Esophagus muscularis mucosa (tissue), 4 donors: Measurements from ENCODE around the gene CD99L2. TPM values are rescaled to one million over a fixed set of nuclear protein-coding genes. Genes with fewer than 3 reads are reported as not detected.
"Not testable (repeated sequence)": the region's sequence is repeated elsewhere in the genome, so short reads cannot be mapped to it uniquely, and the experiment has no call there.

ENCODE experiments used
- DNase-seq: peaks from one replicate; pipeline ENCODE4 v3.0.0-alpha.2; 2017; ENCODE audit errors: extremely low spot score
- H3K27ac ChIP-seq, 4 donors: fragments of 200-600 bp; sonication (generic); replicated peaks in 1 of 4; 1 replicate in 3 of 4; 2 replicates in 1 of 4; pipeline ENCODE4 v1.5.1; 2016 to 2019; ENCODE audit warnings: mild to moderate bottlenecking in 1 of 4
- H3K27me3 ChIP-seq, 4 donors: fragments of 200-600 bp; sonication (generic); one replicate each; pipeline versions ENCODE4 v1.5.1 to v1.6.0; 2016 to 2019
- H3K36me3 ChIP-seq, 4 donors: fragments of 200-600 bp; sonication (generic); one replicate each; pipeline ENCODE4 v1.5.1; 2016 to 2019
- H3K4me1 ChIP-seq, 4 donors: fragments of 200-600 bp; sonication (generic); one replicate each; pipeline ENCODE4 v1.5.1; 2016 to 2019
- H3K4me3 ChIP-seq, 4 donors: fragments of 200-600 bp; sonication (generic); 1 replicate in 2 of 4; 2 replicates in 2 of 4; pipeline ENCODE4 v1.5.1; 2016 to 2019; ENCODE audit warnings: mild to moderate bottlenecking in 4 of 4, moderate library complexity in 1 of 4
- H3K9me3 ChIP-seq, 4 donors: fragments of 200-600 bp; sonication (generic); 1 replicate in 3 of 4; 2 replicates in 1 of 4; pipeline ENCODE4 v1.5.1; 2016 to 2019
- EP300 ChIP-seq: sonication (generic); formaldehyde crosslinking; IDR thresholded peaks from one replicate; pipeline ENCODE4 v1.6.1; 2017; ENCODE audit warnings: antibody characterized with exemption
- POLR2A ChIP-seq: fragments of 450-650 bp; IDR thresholded peaks from one replicate; pipeline ENCODE4 v1.6.1; 2017; ENCODE audit warnings: antibody characterized with exemption, moderate library complexity, mild to moderate bottlenecking, low read depth
- POLR2AphosphoS5 ChIP-seq, 2 donors: sonication (generic); formaldehyde crosslinking; IDR thresholded peaks; one replicate each; pipeline ENCODE4 v1.6.1; 2017; ENCODE audit warnings: antibody characterized with exemption in 2 of 2
- WGBS: methylation state at CpG from one replicate; pipeline ENCODE4 v1.1.5; 2018; 5-methylcytosine and 5-hydroxymethylcytosine counted together
- intact Hi-C: fragments of 100-400 bp; cut with DNase I; formaldehyde crosslinking; loops from one replicate; pipeline ENCODE4 v1.15.1; 2023
- total RNA-seq, 4 donors: library from RNA; depleted of rRNA; stranded (reverse); fragments of >200 nt; gene quantifications; one replicate each; pipeline versions ENCODE4 v1.1.0 to v1.2.1, GENCODE V29; 2016
- TF ChIP-seq, protein P1 (sequence below), 3 experiments: fragments of 200-600 bp in 2 of 3; fragments of 450-650 bp in 1 of 3; sonication (generic) in 2 of 3; IDR thresholded peaks; one replicate each; pipeline ENCODE4 v1.5.1; 2017 to 2019; ENCODE audit warnings: antibody characterized with exemption in 3 of 3, mild to moderate bottlenecking in 2 of 3, moderate library complexity in 1 of 3

The CD99L2 gene
- total RNA-seq, 4 donors from 2014 or later = 61.0 to 91.5 (median 70.1) TPM

GRCh38 chrX:150889131-150889530 lies 9.3 kb downstream of the CD99L2 start:
- DNase-seq = no peak
- Histone ChIP-seq H3K36me3 (no peaks in the 10 kb centered on the region), H3K27ac (no peak overlapping the region), H3K9me3 (no peaks in the 10 kb centered on the region), H3K4me1 (no peaks in the 10 kb centered on the region), H3K27me3 (no peaks in the 10 kb centered on the region), H3K4me3 (no peak overlapping the region)
- WGBS = 81% methylated on average over 3 of the region's 3 CpGs
- TF ChIP-seq, protein P1, sequence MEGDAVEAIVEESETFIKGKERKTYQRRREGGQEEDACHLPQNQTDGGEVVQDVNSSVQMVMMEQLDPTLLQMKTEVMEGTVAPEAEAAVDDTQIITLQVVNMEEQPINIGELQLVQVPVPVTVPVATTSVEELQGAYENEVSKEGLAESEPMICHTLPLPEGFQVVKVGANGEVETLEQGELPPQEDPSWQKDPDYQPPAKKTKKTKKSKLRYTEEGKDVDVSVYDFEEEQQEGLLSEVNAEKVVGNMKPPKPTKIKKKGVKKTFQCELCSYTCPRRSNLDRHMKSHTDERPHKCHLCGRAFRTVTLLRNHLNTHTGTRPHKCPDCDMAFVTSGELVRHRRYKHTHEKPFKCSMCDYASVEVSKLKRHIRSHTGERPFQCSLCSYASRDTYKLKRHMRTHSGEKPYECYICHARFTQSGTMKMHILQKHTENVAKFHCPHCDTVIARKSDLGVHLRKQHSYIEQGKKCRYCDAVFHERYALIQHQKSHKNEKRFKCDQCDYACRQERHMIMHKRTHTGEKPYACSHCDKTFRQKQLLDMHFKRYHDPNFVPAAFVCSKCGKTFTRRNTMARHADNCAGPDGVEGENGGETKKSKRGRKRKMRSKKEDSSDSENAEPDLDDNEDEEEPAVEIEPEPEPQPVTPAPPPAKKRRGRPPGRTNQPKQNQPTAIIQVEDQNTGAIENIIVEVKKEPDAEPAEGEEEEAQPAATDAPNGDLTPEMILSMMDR (IDR thresholded peaks at IDR 0.05) = no peak
- TF ChIP-seq POLR2A = no peak
- no peak for TF ChIP-seq POLR2AphosphoS5 (IDR thresholded peaks at IDR 0.05)
- intact Hi-C loops = no loop called here

DNA sequence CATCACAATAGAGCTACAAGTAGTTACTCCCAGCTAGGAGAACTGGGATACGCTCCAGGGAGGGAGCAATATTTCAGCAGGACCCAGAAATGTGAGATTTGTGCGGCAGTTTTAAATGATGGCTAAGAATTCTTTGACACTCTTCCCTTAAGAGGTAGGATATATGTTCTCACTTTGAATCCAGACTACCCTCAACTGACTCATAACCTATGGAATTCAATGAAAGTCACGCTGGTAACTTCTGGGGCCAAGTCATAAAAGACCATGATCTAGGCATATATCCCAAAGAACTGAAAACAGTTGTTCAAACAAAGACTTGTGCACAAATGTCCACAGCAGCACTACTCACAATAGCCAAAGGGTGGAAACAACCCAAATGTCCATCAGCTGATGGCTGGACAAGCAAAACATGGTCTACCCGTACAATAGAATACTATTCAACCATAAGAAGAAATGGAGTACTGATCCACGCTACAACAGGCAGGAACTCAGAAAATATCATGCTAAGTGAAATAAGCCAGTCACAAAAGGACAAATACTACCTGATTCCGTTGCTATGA lies 10.5 kb downstream of the CD99L2 start:
- Histone ChIP-seq H3K4me3 (no peak overlapping the region), H3K27me3 (no peaks in the 10 kb centered on the region), H3K36me3 (no peaks in the 10 kb centered on the region), H3K4me1 (no peaks in the 10 kb centered on the region), H3K27ac (no peak overlapping the region), H3K9me3 (no peaks in the 10 kb centered on the region)
- no peak for TF ChIP-seq POLR2AphosphoS5 (IDR thresholded peaks at IDR 0.05)
- TF ChIP-seq EP300 = no peak
- TF ChIP-seq POLR2A = no peak
- TF ChIP-seq, protein P1 (IDR thresholded peaks at IDR 0.05) = no peak
- DNase-seq = no peak
- intact Hi-C loops = no loop called here
- 87% methylated on average over 6 of the region's 6 CpGs for WGBS

DNA sequence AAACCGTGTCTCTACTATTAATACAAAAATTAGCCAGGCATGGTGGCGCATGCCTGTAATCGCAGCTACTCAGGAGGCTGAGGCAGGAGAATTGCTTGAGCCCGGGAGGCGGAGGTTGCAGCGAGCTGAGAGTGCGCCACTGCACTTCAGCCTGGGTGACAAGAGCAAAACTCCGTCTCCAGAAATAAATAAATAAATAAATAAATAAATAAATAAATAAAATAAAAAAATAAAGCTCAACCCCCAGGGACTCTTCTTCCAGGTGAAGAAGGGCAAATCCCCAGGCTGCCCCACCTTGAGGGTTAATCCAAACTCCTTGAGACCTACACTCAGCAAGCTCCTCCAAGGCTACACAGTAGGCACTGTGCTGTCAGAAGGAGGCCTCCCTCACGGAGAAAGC lies 11.2 kb downstream of the CD99L2 start:
- H3K27ac ChIP-seq, H3K27me3 ChIP-seq, DNase-seq, H3K36me3 ChIP-seq, intact Hi-C loops, H3K4me3 ChIP-seq, H3K9me3 ChIP-seq, H3K4me1 ChIP-seq: not testable (repeated sequence)
- 85% methylated on average over 9 of the region's 9 CpGs for WGBS

DNA sequence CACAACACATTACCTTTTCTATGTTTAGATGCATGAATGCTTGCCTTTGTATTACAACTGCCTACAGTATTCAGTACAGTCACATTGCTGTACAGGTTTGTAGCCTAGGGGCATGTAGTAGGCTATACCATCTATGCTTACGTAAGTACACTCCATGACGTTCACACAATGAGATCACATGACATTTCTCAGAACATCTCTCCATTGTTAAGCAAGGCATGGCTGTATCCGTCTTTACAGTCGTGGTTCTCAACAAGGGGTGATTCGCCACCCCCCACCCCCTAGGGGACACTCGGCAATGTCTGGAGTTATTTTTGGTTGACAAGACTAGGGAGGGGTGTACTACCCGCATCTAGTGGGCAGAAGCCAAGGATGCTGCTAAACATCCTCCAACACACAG lies 12.1 kb downstream of the CD99L2 start:
- intact Hi-C loops = no loop called here
- Histone ChIP-seq H3K27me3 (no peaks in the 10 kb centered on the region), H3K27ac (no peak overlapping the region), H3K4me3 (no peak overlapping the region), H3K4me1 (no peaks in the 10 kb centered on the region), H3K9me3 (no peaks in the 10 kb centered on the region), H3K36me3 (no peaks in the 10 kb centered on the region)
- no peak for DNase-seq
- WGBS = 88% methylated on average over 7 of the region's 7 CpGs
- TF ChIP-seq POLR2AphosphoS5 (IDR thresholded peaks at IDR 0.05) = no peak
- TF ChIP-seq POLR2A = no peak
- TF ChIP-seq, protein P1 (IDR thresholded peaks at IDR 0.05) = no peak
- no peak for TF ChIP-seq EP300

DNA sequence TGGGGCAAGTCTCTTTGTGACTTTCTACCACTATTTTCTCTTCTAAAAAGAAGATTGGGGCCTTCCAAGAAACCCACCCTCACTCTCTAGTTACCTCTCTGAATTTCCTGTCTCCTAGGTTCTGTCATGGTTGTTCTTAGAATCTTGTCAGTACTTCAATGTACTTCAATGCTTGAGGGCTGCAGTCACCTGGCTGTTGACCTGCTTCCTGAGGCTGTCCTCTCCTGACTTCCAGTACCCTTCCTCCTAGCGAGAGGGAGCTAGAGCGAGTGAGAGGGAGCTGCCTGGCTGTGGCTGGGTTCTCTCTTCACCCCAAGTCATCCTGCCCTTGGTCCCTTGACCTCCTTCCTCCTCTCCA lies 17.7 kb downstream of the CD99L2 start:
- intact Hi-C loops = no loop called here
- H3K36me3 ChIP-seq = no peaks in the 10 kb centered on the region
- no peak overlapping the region for H3K4me3 ChIP-seq
- H3K27ac ChIP-seq = no peak overlapping the region
- H3K27me3 ChIP-seq = no peaks in the 10 kb centered on the region
- 89% methylated on average over 2 of the region's 2 CpGs for WGBS
- TF ChIP-seq, protein P1 (IDR thresholded peaks at IDR 0.05) = no peak
- TF ChIP-seq POLR2A (no peak), EP300 (no peak), POLR2AphosphoS5 (IDR thresholded peaks at IDR 0.05) (no peak)
- H3K4me1 ChIP-seq = no peaks in the 10 kb centered on the region
- H3K9me3 ChIP-seq = no peaks in the 10 kb centered on the region
- DNase-seq = no peak
